NOMO-1 treated with dmso at 0.1 percent for 144 hours (cell line): Measurements from ENCODE around the gene TIRAP.

Source experiments
- DNase-seq: peaks from one replicate; lab custom pipeline; 2025; ENCODE audit not compliant: unreplicated experiment; lab: John Stamatoyannopoulos, UW

Gene TIRAP

DNA sequence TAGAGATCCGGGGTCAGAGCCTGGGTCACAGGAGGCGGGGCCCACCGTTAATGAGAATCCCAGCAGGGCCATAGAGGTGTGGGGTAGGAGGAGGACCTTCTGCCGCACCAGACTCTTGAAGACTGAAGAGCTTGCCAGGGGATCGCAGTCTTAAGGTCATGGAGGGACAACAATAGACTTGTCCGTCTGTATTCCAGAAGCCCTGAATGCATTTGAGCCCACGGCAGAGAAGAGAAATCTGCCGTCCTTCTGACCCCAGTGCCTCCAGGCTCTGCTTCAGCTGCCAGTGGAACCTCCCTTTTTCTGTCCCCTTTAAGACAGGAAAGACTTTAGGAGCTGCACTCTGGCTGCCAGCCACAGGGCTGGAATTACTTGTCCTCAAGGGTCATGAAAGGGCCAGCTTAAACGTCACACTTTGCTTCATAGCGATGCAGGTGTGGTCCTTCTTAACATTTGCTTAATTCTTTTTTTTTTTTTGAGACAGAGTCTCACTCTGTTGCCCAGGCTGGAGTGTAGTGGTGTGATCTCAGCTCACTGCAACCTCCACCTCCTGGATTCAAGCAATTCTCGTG is 57.1 kb downstream of the TIRAP start:
- DNase-seq: no peak

DNA sequence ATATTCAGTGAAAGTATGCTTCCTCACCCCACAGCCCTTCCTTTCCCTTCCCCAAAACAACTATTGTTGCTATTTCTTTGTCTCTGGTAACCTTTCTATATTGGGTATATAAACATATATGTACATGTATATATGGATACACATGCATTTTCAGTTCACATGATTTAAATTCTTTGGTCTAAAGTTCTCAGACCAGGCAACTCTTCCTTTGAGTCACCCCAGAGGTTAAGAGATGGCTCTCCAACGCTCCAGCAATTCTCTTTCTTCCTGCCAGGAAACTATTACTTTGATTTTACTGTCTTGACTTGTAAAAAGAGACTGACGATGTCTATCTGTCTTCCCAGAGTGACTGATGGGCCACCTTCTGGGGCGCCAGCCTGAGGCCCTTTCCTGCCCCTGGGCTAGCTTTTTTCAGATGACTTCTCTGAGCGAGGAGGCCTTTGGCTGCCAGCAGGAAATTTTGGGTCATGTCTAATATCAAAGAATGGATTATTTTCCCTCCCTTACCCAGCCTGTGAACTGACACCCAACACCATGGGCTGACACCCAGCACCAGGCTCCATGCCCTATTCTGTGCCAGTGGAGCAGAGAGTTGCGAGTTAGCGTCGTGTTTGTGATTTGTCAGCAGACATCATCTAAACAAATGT is 58.2 kb downstream of the TIRAP start:
- DNase-seq: no peak

DNA sequence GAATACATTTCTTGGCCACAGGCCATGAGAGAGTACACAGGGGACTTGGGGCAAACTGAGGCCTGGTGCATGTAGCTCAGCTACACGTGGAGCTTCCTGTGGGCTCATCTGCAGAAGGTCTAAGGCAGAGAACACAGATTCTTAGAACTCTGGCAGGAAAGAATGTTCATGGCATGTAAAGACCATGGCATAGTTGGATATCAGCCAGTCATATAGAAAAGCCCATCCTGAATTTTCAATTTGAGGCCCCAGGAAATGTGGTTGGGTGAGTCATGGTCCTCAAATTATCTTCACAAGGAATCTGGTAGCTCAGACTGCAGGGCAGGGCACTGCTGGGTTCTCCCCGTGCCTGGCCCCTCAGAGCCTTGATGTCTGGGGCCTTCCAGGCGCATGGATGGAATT is 58.9 kb downstream of the TIRAP start:
- DNase-seq: no peak

DNA sequence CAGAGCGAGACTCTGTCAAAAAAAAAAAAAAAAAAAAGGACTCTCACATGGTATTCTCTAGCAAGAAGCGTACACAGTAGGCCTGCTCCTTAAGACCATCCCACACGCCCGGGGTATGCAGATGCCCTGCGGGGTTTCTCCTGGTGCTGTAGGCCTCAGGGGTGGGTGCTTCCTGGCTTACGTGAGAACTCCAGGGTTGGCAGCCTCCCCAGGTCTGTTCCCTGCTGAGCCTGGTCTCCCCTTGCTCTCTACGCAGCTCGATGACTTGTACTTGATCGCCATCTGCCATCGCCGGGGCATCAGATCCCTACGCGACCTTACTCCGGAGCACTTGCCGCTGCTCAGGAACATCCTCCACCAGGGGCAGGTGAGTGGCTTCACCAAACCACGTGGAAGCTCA is 60.2 kb downstream of the TIRAP start:
- DNase-seq: no peak
